Endothelial cell of umbilical vein (primary cell): ENCODE results near the gene SLC44A2. TPM values are rescaled to one million over a fixed set of nuclear protein-coding genes. Genes with fewer than 3 reads are reported as not detected.

Experiments
- BruUV-seq: library from RNA; stranded (reverse); fragments of 400-500 nt; replicated peaks from 2 replicates; lab custom pipeline; 2021; lab: Mats Ljungman, UMichigan
- CTCF ChIA-PET: fragments of 300-600, 350-600 bp; sonication (Branson Sonifier 250); formaldehyde crosslinking; loops from one replicate; lab custom pipeline; 2021; ENCODE audit warnings: antibody characterized with exemption, inconsistent platforms; lab: Charles Lee
- POLR2A ChIA-PET: fragments of 300-600, 350-600 bp; sonication (Branson Sonifier 250); formaldehyde crosslinking; loops from one replicate; lab custom pipeline; 2021; ENCODE audit warnings: antibody characterized with exemption, inconsistent platforms; lab: Charles Lee
- DNase-seq: peaks from one replicate; pipeline ENCODE4 v3.0.0-alpha.2; 2011; ENCODE audit warnings: low read depth, low spot score
- FAIRE-seq: peaks from 2 replicates; lab custom pipeline; 2011; peaks lifted over from hg19 to GRCh38; lab: Jason Lieb, UNC
- H2AFZ ChIP-seq: 2 replicates; pipeline ENCODE4 v1.6.0; 2012; ENCODE audit warnings: low read depth, low read length, control low read depth, inconsistent platforms
- H3K27ac ChIP-seq: 2 replicates; pipeline ENCODE4 v1.5.1; 2011; ENCODE audit warnings: low read depth, mild to moderate bottlenecking, control low read depth, low read length, moderate library complexity; ENCODE audit not compliant: insufficient read depth
- H3K27me3 ChIP-seq, 2 experiments: 2 replicates each; pipeline versions ENCODE4 v1.6.0 to v1.6.1; 2011; ENCODE audit warnings: low read length in 2 of 2, mixed read lengths in 1 of 2; ENCODE audit not compliant: control insufficient read depth in 2 of 2, insufficient read depth in 2 of 2
- H3K36me3 ChIP-seq, 2 experiments: 2 replicates in 1 of 2; 3 replicates in 1 of 2; pipeline ENCODE4 v1.5.1; 2011; ENCODE audit warnings: low read length in 2 of 2, mild to moderate bottlenecking in 1 of 2, moderate library complexity in 1 of 2; ENCODE audit not compliant: control insufficient read depth in 2 of 2, insufficient read depth in 2 of 2; ENCODE audit errors: extremely low read depth in 1 of 2
- H3K4me1 ChIP-seq: 3 replicates; pipeline ENCODE4 v1.5.1; 2011; ENCODE audit warnings: mild to moderate bottlenecking, low read length; ENCODE audit not compliant: control insufficient read depth, insufficient read depth; ENCODE audit errors: extremely low read depth
- H3K4me2 ChIP-seq: 2 replicates; pipeline ENCODE4 v1.6.1; 2011; ENCODE audit warnings: low read length, control low read depth, mixed read lengths; ENCODE audit not compliant: insufficient read depth
- H3K4me3 ChIP-seq, 3 experiments: fragments of 200-600 bp in 1 of 3; sonication (generic), shearing (Covaris generic) in 1 of 3; replicated peaks in 1 of 3; 2 replicates each; pipeline ENCODE4 v1.5.1; 2011 to 2016; ENCODE audit warnings: control low read depth in 3 of 3, low read length in 3 of 3, mild to moderate bottlenecking in 2 of 3, inconsistent platforms in 1 of 3, low read depth in 1 of 3, moderate library complexity in 1 of 3; ENCODE audit not compliant: insufficient read depth in 1 of 3
- H3K79me2 ChIP-seq: 2 replicates; pipeline ENCODE4 v1.6.0; 2012; ENCODE audit warnings: low read length, inconsistent platforms; ENCODE audit not compliant: control insufficient read depth, insufficient read depth
- H3K9ac ChIP-seq: replicated peaks from 2 replicates; pipeline ENCODE3; 2011; ENCODE audit warnings: low read length, control low read depth; ENCODE audit not compliant: insufficient read depth; ENCODE audit errors: extremely low read depth
- H3K9me1 ChIP-seq: replicated peaks from 3 replicates; pipeline ENCODE4 v1.6.0; 2011; ENCODE audit warnings: mild to moderate bottlenecking, low read length; ENCODE audit not compliant: control insufficient read depth, insufficient read depth; ENCODE audit errors: extremely low read depth
- H3K9me3 ChIP-seq: replicated peaks from 2 replicates; pipeline ENCODE4 v1.5.1; 2012; ENCODE audit warnings: low read length, inconsistent platforms; ENCODE audit not compliant: control insufficient read depth, insufficient read depth
- H4K20me1 ChIP-seq: replicated peaks from 2 replicates; pipeline ENCODE3; 2011; ENCODE audit warnings: mild to moderate bottlenecking, low read length; ENCODE audit not compliant: control insufficient read depth, insufficient read depth; ENCODE audit errors: extremely low read depth
- CTCF ChIP-seq, 2 donors: IDR thresholded peaks; 1 replicate in 1 of 2; 2 replicates in 1 of 2; pipeline ENCODE4 v1.5.1; 2011; ENCODE audit warnings: low read length in 2 of 2, mild to moderate bottlenecking in 2 of 2, moderate library complexity in 2 of 2, control low read depth in 1 of 2, inconsistent platforms in 1 of 2, low read depth in 1 of 2; ENCODE audit not compliant: insufficient read depth in 1 of 2; ENCODE audit errors: extremely low read depth in 1 of 2
- EZH2 ChIP-seq: IDR thresholded peaks from 2 replicates; pipeline ENCODE4 v1.6.1; 2012; ENCODE audit warnings: borderline replicate concordance, low read depth, mild to moderate bottlenecking, moderate library complexity, low read length, inconsistent platforms; ENCODE audit not compliant: severe bottlenecking
- FOS ChIP-seq: IDR thresholded peaks from 2 replicates; pipeline ENCODE4 v1.6.1; 2011; ENCODE audit warnings: mild to moderate bottlenecking, low read length, moderate library complexity, borderline replicate concordance; ENCODE audit not compliant: insufficient read depth
- GATA2 ChIP-seq: IDR thresholded peaks from 2 replicates; pipeline ENCODE4 v1.7.0; 2011; ENCODE audit warnings: low read depth, mild to moderate bottlenecking, moderate library complexity, mixed read lengths, low read length; ENCODE audit not compliant: insufficient read length, insufficient read depth
- JUN ChIP-seq: IDR thresholded peaks from 2 replicates; pipeline ENCODE4 v1.6.1; 2011; ENCODE audit warnings: borderline replicate concordance, low read depth; ENCODE audit not compliant: insufficient read length, insufficient read depth
- MYC ChIP-seq: IDR thresholded peaks from one replicate; pipeline ENCODE4 v1.6.1; 2011; ENCODE audit warnings: mild to moderate bottlenecking, low read depth, low read length
- POLR2A ChIP-seq: IDR thresholded peaks from 2 replicates; pipeline ENCODE4 v1.6.1; 2012; ENCODE audit warnings: low read depth, mild to moderate bottlenecking, control low read depth, low read length
- POLR2AphosphoS5 ChIP-seq: IDR thresholded peaks from 2 replicates; pipeline ENCODE4 v1.6.1; 2012; ENCODE audit warnings: low read depth, mild to moderate bottlenecking, control low read depth, low read length, moderate library complexity; ENCODE audit not compliant: insufficient read depth
- dilution Hi-C: fragments of 300-500 bp; cut with MboI; formaldehyde crosslinking; loops from one replicate; pipeline ENCODE4 v1.15.0; 2019; ENCODE audit warnings: low sequenced_read_pairs; ENCODE audit not compliant: extremely low pct_ligation_motif_present
- intact Hi-C: fragments of 100-400 bp; cut with micrococcal nuclease; formaldehyde crosslinking; loops from one replicate; pipeline ENCODE4 v1.10.0; 2022
- polyA plus RNA-seq, 4 experiments: library from polyadenylated mRNA; depleted of rRNA in 3 of 4; stranded (reverse) in 3 of 4; unstranded in 1 of 4; fragments of >200 nt; gene quantifications; 2 replicates each; pipeline versions ENCODE4 v1.2.1 to v1.2.3, GENCODE V29; 2011 to 2012; ENCODE audit warnings: missing spikeins in 1 of 4
- total RNA-seq: library from RNA; stranded (reverse); gene quantifications from 2 replicates; pipeline ENCODE4 v1.2.3, GENCODE V29; 2021
- TF ChIP-seq, protein P1 (sequence below): IDR thresholded peaks from 2 replicates; pipeline ENCODE4 v1.6.1; 2011; ENCODE audit not compliant: insufficient read depth, insufficient read length

SLC44A2 gene
- total and polyA plus RNA-seq, 2 donors (not counting 3 experiments of a cell fraction or from before 2014, with no cell fraction given): 97.7 to 130 TPM

DNA sequence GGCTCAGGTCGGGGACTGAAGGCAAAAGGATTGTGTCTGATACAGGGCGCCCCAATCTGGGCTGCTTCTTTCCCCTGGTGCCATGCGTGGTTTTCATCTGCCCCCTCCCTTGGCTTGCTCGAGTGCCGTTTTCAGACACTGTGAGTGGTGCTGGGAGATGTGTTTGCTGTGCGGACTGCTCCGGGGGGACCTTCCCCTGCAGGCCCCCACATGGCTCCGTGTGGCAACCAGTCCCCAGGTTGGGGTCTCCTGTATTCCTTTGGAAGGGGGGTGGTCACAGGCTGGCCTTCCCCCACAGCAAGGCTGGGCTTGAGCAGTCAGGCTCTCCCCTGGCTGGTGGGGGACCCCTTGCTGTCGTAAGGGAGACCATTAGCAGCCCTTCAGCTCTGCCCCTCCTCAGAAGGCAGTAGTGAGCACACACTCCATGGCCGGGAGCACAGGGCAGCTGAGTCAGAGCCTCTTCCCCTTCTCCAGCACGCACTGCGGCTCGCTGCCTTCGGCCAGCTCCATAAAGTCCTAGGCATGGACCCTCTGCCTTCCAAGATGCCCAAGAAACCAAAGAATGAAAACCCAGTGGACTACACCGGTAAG lies 55.3 kb downstream of the SLC44A2 start:
- no peak overlapping the region for H2AFZ ChIP-seq
- H3K4me1 ChIP-seq: no peaks in the 10 kb centered on the region
- DNase-seq (no peak), FAIRE-seq (no peak)
- TF ChIP-seq MYC (no peak), FOS (no peak), POLR2A (no peak), CTCF (IDR thresholded peaks at IDR 0.05; ENCODE audit: extremely low read depth in 1 of 2, insufficient read depth in 1 of 2, low read depth in 1 of 2, low read length in 2 of 2) (no peak), POLR2AphosphoS5 (no peak), EZH2 (no peak), GATA2 (no peak), JUN (no peak)
- TF ChIP-seq, protein P1, sequence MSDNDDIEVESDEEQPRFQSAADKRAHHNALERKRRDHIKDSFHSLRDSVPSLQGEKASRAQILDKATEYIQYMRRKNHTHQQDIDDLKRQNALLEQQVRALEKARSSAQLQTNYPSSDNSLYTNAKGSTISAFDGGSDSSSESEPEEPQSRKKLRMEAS: no peak
- no peak overlapping the region for H3K27ac ChIP-seq
- POLR2A ChIA-PET: no interaction called here
- intact Hi-C loops (no loop called here), dilution Hi-C loops (no loop called here)
- H3K27me3 ChIP-seq: no peaks in the 10 kb centered on the region
- BruUV-seq: no TSS peak
- CTCF ChIA-PET: interaction anchor here (1.3 to 2.4 kb wide), 3 partner anchors 8 to 36 kb away, joined by 4 to 7 read pairs (median 5); no protein-coding TSS in a partner anchor
- no peaks in the 10 kb centered on the region for H4K20me1 ChIP-seq
- no peak overlapping the region for H3K4me2 ChIP-seq
- H3K4me3 ChIP-seq: no peak overlapping the region
- H3K36me3 ChIP-seq: peaks cover 51 to 73% of the 10 kb centered on the region in 2 experiments
- no peaks in the 10 kb centered on the region for H3K9me1 ChIP-seq
- H3K79me2 ChIP-seq: peaks cover 15% of the 10 kb centered on the region
- no peaks in the 10 kb centered on the region for H3K9me3 ChIP-seq
- H3K9ac ChIP-seq: no peak overlapping the region
